Epithelial cell of esophagus (primary cell): Measurements from ENCODE around the gene YIPF3.
"Not testable (repeated sequence)": the region's sequence is repeated elsewhere in the genome, so short reads cannot be mapped to it uniquely, and the experiment has no call there.

Source experiments
- DNase-seq: peaks from one replicate; pipeline ENCODE4 v3.0.0; 2010; ENCODE audit warnings: low read depth
- H3K4me3 ChIP-seq: 2 replicates; pipeline ENCODE4 v1.5.1; 2011; ENCODE audit warnings: mild to moderate bottlenecking, low read length, control low read depth
- TF ChIP-seq, protein P1 (sequence below): IDR thresholded peaks from 2 replicates; pipeline ENCODE4 v1.5.1; 2011; ENCODE audit warnings: low read depth, mild to moderate bottlenecking, low read length, control low read depth, inconsistent platforms; ENCODE audit not compliant: insufficient read depth; ENCODE audit errors: missing control alignments

Gene YIPF3

DNA sequence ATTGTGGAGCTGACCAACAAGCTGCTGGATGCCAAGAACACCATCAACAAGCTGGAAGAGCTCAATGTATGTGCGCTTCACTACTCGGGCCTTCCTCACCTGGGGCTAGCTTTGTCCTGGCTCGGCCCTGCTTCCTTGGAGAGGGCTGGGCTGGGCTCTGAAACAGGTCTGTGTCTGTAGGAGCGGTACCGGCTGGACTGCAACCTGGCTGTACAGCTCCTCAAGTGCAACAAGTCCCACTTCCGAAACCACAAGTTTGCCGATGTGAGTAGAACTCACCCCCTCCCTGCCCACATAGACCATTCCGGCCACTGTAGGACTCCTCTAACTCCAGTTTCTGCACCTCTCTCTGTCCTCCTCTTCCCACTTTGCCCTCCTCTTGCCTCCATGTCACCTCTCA is 13.3 kb downstream of the YIPF3 start:
- no peak overlapping the region for H3K4me3 ChIP-seq
- TF ChIP-seq, protein P1, sequence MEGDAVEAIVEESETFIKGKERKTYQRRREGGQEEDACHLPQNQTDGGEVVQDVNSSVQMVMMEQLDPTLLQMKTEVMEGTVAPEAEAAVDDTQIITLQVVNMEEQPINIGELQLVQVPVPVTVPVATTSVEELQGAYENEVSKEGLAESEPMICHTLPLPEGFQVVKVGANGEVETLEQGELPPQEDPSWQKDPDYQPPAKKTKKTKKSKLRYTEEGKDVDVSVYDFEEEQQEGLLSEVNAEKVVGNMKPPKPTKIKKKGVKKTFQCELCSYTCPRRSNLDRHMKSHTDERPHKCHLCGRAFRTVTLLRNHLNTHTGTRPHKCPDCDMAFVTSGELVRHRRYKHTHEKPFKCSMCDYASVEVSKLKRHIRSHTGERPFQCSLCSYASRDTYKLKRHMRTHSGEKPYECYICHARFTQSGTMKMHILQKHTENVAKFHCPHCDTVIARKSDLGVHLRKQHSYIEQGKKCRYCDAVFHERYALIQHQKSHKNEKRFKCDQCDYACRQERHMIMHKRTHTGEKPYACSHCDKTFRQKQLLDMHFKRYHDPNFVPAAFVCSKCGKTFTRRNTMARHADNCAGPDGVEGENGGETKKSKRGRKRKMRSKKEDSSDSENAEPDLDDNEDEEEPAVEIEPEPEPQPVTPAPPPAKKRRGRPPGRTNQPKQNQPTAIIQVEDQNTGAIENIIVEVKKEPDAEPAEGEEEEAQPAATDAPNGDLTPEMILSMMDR, result no peak
- DNase-seq, result no peak

GRCh38 chr6:43502666-43503065 is 14.1 kb downstream of the YIPF3 start:
- TF ChIP-seq, protein P1, result no peak
- no peak overlapping the region for H3K4me3 ChIP-seq
- no peak for DNase-seq

DNA sequence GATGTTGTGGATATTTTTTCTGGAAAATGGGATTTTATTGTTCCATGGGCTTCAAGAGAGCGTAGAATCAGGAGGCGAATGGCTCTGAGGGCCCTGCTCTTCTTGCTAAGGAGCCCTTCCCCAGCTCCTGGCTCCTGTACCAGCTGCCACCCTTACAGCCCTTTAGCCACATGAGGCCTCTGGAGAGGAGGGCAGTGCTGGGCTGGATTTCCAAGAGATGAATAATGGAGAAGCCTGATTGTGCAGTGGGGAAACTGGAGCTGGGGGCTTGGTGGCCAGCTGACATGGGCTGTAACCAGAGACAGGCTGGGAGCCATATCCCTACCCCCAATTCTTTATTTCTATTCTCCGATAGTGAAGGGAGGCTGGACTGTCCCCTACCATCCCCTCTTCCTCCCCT is 15.8 kb downstream of the YIPF3 start:
- no peak overlapping the region for H3K4me3 ChIP-seq
- DNase-seq, result no peak
- TF ChIP-seq, protein P1, result no peak

GRCh38 chr6:43499028-43499815 is 17.5 kb downstream of the YIPF3 start:
- DNase-seq, result no peak
- TF ChIP-seq, protein P1, result no peak
- no peak overlapping the region for H3K4me3 ChIP-seq

DNA sequence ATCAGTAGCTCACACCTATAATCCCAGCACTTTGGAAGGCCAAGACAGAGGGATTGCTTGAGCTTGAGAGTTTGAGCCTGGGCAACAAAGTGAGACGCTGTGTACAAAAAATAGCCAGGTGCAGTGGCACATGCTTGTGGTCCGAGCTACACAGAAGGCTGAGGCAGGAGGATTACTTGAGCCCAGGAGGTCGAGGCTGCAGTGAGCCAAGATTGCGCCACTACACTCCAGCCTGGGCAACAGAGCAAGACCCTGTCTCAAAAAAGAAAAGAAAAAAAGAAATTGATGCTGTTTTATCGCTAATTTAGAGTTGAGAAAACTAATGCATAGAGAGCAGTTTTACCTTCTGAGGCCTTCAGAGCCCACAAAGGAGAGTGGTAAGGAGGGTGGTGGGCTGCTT is 18.4 kb downstream of the YIPF3 start:
- DNase-seq, H3K4me3 ChIP-seq: not testable (repeated sequence)

- TF ChIP-seq, protein P1, result no peak
- H3K4me3 ChIP-seq, result no peak overlapping the region
- no peak for DNase-seq
Observed at GRCh38 chr6:43497689-43498088, 19.0 kb downstream of the YIPF3 start.

DNA sequence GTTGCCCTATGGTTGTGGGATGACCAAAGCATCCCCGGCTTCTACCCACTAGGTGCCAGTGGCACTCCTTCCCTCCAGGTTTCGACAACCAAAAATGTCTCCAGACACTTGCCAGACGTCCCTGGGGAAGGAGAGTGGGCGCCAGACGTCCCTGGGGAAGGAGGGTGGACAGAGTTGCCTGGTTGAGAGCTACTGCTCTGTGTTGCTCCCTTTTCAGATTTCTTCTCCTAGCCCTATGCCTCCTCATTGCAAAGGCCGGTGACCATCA is 19.7 kb downstream of the YIPF3 start:
- H3K4me3 ChIP-seq, result no peak overlapping the region
- TF ChIP-seq, protein P1, result no peak
- no peak for DNase-seq
